GM12878 (cell line): ENCODE data around the gene PDGFB. TPM values are rescaled to one million over a fixed set of nuclear protein-coding genes. Genes with fewer than 3 reads are reported as not detected.

Source experiments
- ATAC-seq: fragments of 200-7000 bp; cut with Tn5 transposase; 3 replicates; pipeline ENCODE4 v1.9.1; 2020; ENCODE audit warnings: mild to moderate bottlenecking, moderate library complexity
- BruUV-seq: library from RNA; stranded (reverse); fragments of 400-500 nt; replicated peaks from 2 replicates; lab custom pipeline; 2021; lab: Mats Ljungman, UMichigan
- CTCF ChIA-PET: fragments of 300-600 bp; sonication (Branson Sonifier 250); formaldehyde crosslinking; extraction: SDS; loops from one replicate; lab custom pipeline; 2021; ENCODE audit warnings: inconsistent platforms; lab: Yijun Ruan, JAX
- POLR2A ChIA-PET: fragments of 350-600 bp; formaldehyde crosslinking; extraction: SDS; loops from one replicate; lab custom pipeline; 2021; ENCODE audit warnings: inconsistent platforms; lab: Charles Lee
- RAD21 ChIA-PET: fragments of 300-600 bp; sonication (Branson Sonifier 250); formaldehyde crosslinking; loops from one replicate; lab custom pipeline; 2023; ENCODE audit warnings: antibody characterized with exemption; ENCODE audit not compliant: unreplicated experiment; lab: Charles Lee
- SMC1A ChIA-PET: fragments of 300-600 bp; sonication (Branson Sonifier 250); formaldehyde crosslinking; loops from one replicate; lab custom pipeline; 2023; ENCODE audit not compliant: unreplicated experiment, uncharacterized antibody; lab: Charles Lee
- DNase-seq: peaks from one replicate; pipeline ENCODE4 v3.0.0-alpha.2; 2011; ENCODE audit warnings: low read depth, low spot score
- FAIRE-seq: peaks from 3 replicates; lab custom pipeline; 2011; peaks lifted over from hg19 to GRCh38; lab: Jason Lieb, UNC
- H2AFZ ChIP-seq: 2 replicates; pipeline ENCODE4 v1.6.0; 2011; ENCODE audit warnings: low read depth, low read length, control low read depth; ENCODE audit not compliant: control insufficient read depth
- H3K27ac ChIP-seq: 2 replicates; pipeline ENCODE4 v1.5.1; 2011; ENCODE audit warnings: control low read depth; ENCODE audit not compliant: control insufficient read depth, insufficient read depth
- H3K27me3 ChIP-seq, 2 experiments: replicated peaks in 1 of 2; 2 replicates each; pipeline versions ENCODE4 v1.6.0 to v1.6.1; 2011; ENCODE audit warnings: low read length in 1 of 2; ENCODE audit not compliant: control insufficient read depth in 2 of 2, insufficient read depth in 2 of 2
- H3K36me3 ChIP-seq, 2 experiments: 2 replicates each; pipeline ENCODE4 v1.5.1; 2011; ENCODE audit warnings: low read length in 1 of 2; ENCODE audit not compliant: control insufficient read depth in 2 of 2, insufficient read depth in 2 of 2
- H3K4me1 ChIP-seq: 2 replicates; pipeline ENCODE4 v1.6.1; 2011; ENCODE audit warnings: mild to moderate bottlenecking, low read length, moderate library complexity, mixed read lengths; ENCODE audit not compliant: control insufficient read depth, insufficient read depth
- H3K4me2 ChIP-seq: 2 replicates; pipeline ENCODE4 v1.6.0; 2011; ENCODE audit warnings: control low read depth; ENCODE audit not compliant: control insufficient read depth, insufficient read depth
- H3K4me3 ChIP-seq: fragments of 200-600 bp; sonication (generic); 2 replicates; pipeline ENCODE4 v1.5.1; 2016
- H3K79me2 ChIP-seq: 2 replicates; pipeline ENCODE4 v1.6.0; 2011; ENCODE audit warnings: low read length; ENCODE audit not compliant: control insufficient read depth, insufficient read depth
- H3K9ac ChIP-seq: 2 replicates; pipeline ENCODE4 v1.8.0; 2011; ENCODE audit warnings: low read length, control low read depth, mixed read lengths; ENCODE audit not compliant: control insufficient read depth, insufficient read depth
- H3K9me3 ChIP-seq: replicated peaks from 3 replicates; pipeline ENCODE4 v1.5.1; 2011; ENCODE audit warnings: mild to moderate bottlenecking, low read length; ENCODE audit not compliant: control insufficient read depth, insufficient read depth
- H4K20me1 ChIP-seq: 2 replicates; pipeline ENCODE4 v1.6.0; 2011; ENCODE audit not compliant: control insufficient read depth, insufficient read depth
- EZH2 ChIP-seq: IDR thresholded peaks from 2 replicates; pipeline ENCODE4 v1.6.1; 2012; ENCODE audit warnings: low read depth, mild to moderate bottlenecking, control low read depth, inconsistent platforms, low read length, borderline replicate concordance; ENCODE audit not compliant: control insufficient read depth
- RCOR1 ChIP-seq: conservative IDR thresholded peaks from 2 replicates; pipeline ENCODE4 v1.6.1; 2012; ENCODE audit warnings: low read depth, low read length, improper control_type of control experiment
- TCF7 ChIP-seq: IDR thresholded peaks from 2 replicates; pipeline ENCODE4 v1.6.1; 2014; ENCODE audit warnings: antibody characterized with exemption, borderline replicate concordance
- WGBS: methylation state at CpG from one replicate; pipeline ENCODE4 v1.1.6; 2016; ENCODE audit warnings: low lambda C conversion rate; ENCODE audit not compliant: insufficient replicate concordance, insufficient coverage; ENCODE audit errors: missing lambda C conversion rate; 5-methylcytosine and 5-hydroxymethylcytosine counted together
- in situ Hi-C: fragments of 300-500 bp; cut with MboI; formaldehyde crosslinking; loops from 9 replicates; pipeline ENCODE4 v1.14.3; 2018; ENCODE audit warnings: mixed read lengths
- intact Hi-C: fragments of 100-400 bp; cut with micrococcal nuclease; formaldehyde crosslinking; loops from one replicate; pipeline ENCODE4 v1.14.2; 2022; ENCODE audit not compliant: unreplicated experiment
- polyA plus RNA-seq, 11 experiments: library from polyadenylated mRNA; depleted of rRNA in 4 of 11; unstranded in 6 of 11; stranded (reverse) in 5 of 11; fragments of >200 nt; fragmentation: Nextera tagmentation in 4 of 11; fragmentation: Illumina TruSeq in 1 of 11; extraction: Ambion mirVana in 4 of 11; extraction: Trizol in 1 of 11; gene quantifications; 1 replicate in 1 of 11; 2 replicates in 10 of 11; pipeline versions ENCODE4 v1.2.1 to v1.2.3, GENCODE V29; 2011 to 2016; ENCODE audit warnings: inconsistent platforms in 2 of 11, missing spikeins in 2 of 11, low read depth in 1 of 11
- total RNA-seq, 4 experiments: library from RNA; depleted of rRNA in 3 of 4; stranded (reverse); fragments of >200 nt in 3 of 4; fragmentation: Illumina TruSeq in 1 of 4; extraction: Trizol in 1 of 4; gene quantifications; 2 replicates each; pipeline versions ENCODE4 v1.2.1 to v1.2.3, GENCODE V29; 2013 to 2021
- TF ChIP-seq, protein P1 (sequence below): IDR thresholded peaks from 2 replicates; pipeline ENCODE4 v1.6.1; 2011; ENCODE audit warnings: borderline replicate concordance, low read depth, mild to moderate bottlenecking, moderate library complexity, mixed read lengths, low read length; ENCODE audit not compliant: insufficient read depth; ENCODE audit errors: extremely low read length
- TF ChIP-seq, protein P2 (sequence below): fragments of 450-650 bp; IDR thresholded peaks from 2 replicates; pipeline ENCODE4 v1.6.1; 2016; ENCODE audit warnings: mild to moderate bottlenecking, moderate library complexity, borderline replicate concordance
- TF ChIP-seq, protein P3 (sequence below): IDR thresholded peaks from 2 replicates; pipeline ENCODE4 v1.6.1; 2011; ENCODE audit warnings: low read depth, low read length, improper control_type of control experiment, borderline replicate concordance

The PDGFB gene
- total and polyA plus RNA-seq, 10 of the 15 experiments (the other 5 are each of a cell fraction or from before 2014, with no cell fraction given): 0.13 to 1.1 (median 0.56) TPM; not detected in 1

DNA sequence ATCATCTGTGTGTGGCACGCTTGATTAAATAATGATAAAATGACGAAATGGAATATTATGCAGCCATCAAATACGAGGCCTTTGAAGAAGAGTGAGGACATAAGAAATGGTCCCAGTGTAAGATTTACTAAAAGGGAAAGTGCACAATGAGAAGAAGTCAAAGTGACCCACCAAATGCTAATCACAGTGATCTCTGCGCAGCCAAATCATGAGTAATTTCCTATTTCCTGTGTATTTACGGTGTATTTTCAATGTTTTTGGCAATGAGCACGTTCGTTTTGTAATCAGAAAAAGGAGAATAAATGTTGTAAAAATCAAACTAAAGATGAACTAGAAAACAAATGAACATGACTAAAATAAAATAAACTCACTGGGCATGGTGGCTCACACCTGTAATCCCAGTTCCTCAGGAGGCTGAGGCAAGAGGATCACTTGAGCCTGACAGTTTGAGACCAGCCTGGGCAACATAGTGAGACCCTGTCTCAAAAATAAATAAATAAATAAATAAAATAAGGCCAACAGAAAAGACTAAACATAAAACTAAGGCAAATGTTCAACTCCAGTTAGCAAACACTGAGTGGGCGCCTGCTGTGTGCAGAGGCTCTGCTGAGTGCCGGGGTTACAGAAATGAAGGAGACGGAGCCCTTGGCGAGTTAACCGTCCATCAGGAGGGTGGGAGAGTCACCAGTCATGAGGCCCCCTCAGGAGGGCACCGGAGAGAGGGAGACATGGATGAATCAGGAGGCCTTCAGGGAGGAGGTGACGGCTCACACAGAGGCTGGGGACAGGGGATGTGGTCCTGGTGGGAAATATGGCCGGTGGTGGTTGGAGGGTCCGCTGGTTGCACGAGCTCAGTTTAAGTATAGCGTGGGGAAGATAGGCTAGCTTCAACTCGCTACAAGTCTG lies 66.3 kb downstream of the PDGFB start (continued):
- TF ChIP-seq EZH2: no peak
- TF ChIP-seq, all 136 proteins: peak for 0

DNA sequence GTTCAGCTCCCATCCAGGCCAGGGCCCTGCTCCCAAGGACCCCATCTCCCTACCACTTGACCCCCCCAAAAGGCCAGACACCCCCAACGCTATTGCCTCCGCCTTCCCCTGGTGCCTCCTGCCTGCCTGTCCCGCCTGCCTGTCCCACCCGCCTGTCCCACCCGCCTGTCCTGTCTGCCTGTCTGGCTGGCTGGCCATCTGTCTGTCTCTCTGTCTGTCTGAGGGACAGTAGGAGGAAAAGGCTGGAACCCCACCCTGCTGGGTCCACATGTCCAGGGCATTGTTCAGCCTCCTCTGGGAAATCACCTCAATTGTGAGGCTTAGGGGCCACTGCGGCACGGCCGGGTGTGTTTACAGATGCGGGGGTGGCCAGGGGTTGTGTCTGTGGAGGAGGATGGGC lies 67.0 kb downstream of the PDGFB start:
- peaks cover 4% of the 10 kb centered on the region for H3K4me1 ChIP-seq
- no peak overlapping the region for H3K9ac ChIP-seq
- ChIA-PET SMC1A (no interaction called here), RAD21 (no interaction called here), CTCF (no interaction called here), POLR2A (no interaction called here)
- in situ Hi-C loops (no loop called here), intact Hi-C loops (no loop called here)
- TF ChIP-seq, protein P1, sequence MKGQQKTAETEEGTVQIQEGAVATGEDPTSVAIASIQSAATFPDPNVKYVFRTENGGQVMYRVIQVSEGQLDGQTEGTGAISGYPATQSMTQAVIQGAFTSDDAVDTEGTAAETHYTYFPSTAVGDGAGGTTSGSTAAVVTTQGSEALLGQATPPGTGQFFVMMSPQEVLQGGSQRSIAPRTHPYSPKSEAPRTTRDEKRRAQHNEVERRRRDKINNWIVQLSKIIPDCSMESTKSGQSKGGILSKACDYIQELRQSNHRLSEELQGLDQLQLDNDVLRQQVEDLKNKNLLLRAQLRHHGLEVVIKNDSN: no peak
- DNase-seq: no peak
- no peak for ATAC-seq
- no peak overlapping the region for H3K4me3 ChIP-seq
- no peak for FAIRE-seq
- no peak overlapping the region for H3K4me2 ChIP-seq
- H3K27ac ChIP-seq: no peak overlapping the region
- no peaks in the 10 kb centered on the region for H3K79me2 ChIP-seq
- no peaks in the 10 kb centered on the region for H4K20me1 ChIP-seq
- no peak overlapping the region for H2AFZ ChIP-seq
- no peaks in the 10 kb centered on the region for H3K36me3 ChIP-seq
- WGBS: 87% methylated on average over 9 of the region's 9 CpGs
- no peaks in the 10 kb centered on the region for H3K27me3 ChIP-seq
- H3K9me3 ChIP-seq: no peaks in the 10 kb centered on the region; the same call in 2 of the 3 replicates
- no TSS peak for BruUV-seq

DNA sequence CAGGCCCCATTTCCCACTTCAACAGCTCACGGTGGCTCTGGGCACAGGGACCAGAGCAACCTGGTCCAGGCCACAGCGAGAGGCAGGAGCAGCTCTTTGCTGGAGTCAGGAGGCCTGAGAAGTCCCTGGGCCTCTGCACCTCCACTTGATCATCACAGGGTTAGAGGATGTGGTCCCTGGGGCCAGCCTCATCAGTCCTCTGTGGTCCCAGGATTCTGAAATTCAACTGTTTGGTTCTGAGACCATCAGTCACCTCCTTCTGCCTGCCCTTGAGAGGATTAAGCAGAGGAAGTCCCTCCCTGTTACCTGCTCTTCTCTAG lies 67.4 kb downstream of the PDGFB start:
- Histone ChIP-seq H4K20me1 (no peaks in the 10 kb centered on the region), H3K4me3 (no peak overlapping the region), H3K4me1 (peaks cover 4% of the 10 kb centered on the region), H2AFZ (no peak overlapping the region), H3K9me3 (no peaks in the 10 kb centered on the region; the same call in 2 of the 3 replicates), H3K36me3 (no peaks in the 10 kb centered on the region), H3K27ac (no peak overlapping the region), H3K9ac (no peak overlapping the region), H3K79me2 (no peaks in the 10 kb centered on the region), H3K4me2 (no peak overlapping the region), H3K27me3 (no peaks in the 10 kb centered on the region)
- TF ChIP-seq TCF7 (no peak), RCOR1 (no peak)
- TF ChIP-seq, protein P2, sequence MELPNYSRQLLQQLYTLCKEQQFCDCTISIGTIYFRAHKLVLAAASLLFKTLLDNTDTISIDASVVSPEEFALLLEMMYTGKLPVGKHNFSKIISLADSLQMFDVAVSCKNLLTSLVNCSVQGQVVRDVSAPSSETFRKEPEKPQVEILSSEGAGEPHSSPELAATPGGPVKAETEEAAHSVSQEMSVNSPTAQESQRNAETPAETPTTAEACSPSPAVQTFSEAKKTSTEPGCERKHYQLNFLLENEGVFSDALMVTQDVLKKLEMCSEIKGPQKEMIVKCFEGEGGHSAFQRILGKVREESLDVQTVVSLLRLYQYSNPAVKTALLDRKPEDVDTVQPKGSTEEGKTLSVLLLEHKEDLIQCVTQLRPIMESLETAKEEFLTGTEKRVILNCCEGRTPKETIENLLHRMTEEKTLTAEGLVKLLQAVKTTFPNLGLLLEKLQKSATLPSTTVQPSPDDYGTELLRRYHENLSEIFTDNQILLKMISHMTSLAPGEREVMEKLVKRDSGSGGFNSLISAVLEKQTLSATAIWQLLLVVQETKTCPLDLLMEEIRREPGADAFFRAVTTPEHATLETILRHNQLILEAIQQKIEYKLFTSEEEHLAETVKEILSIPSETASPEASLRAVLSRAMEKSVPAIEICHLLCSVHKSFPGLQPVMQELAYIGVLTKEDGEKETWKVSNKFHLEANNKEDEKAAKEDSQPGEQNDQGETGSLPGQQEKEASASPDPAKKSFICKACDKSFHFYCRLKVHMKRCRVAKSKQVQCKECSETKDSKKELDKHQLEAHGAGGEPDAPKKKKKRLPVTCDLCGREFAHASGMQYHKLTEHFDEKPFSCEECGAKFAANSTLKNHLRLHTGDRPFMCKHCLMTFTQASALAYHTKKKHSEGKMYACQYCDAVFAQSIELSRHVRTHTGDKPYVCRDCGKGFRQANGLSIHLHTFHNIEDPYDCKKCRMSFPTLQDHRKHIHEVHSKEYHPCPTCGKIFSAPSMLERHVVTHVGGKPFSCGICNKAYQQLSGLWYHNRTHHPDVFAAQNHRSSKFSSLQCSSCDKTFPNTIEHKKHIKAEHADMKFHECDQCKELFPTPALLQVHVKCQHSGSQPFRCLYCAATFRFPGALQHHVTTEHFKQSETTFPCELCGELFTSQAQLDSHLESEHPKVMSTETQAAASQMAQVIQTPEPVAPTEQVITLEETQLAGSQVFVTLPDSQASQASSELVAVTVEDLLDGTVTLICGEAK: no peak
- TF ChIP-seq, protein P3, sequence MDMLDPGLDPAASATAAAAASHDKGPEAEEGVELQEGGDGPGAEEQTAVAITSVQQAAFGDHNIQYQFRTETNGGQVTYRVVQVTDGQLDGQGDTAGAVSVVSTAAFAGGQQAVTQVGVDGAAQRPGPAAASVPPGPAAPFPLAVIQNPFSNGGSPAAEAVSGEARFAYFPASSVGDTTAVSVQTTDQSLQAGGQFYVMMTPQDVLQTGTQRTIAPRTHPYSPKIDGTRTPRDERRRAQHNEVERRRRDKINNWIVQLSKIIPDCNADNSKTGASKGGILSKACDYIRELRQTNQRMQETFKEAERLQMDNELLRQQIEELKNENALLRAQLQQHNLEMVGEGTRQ: no peak
- WGBS: 69% methylated on average over 2 of the region's 2 CpGs
- CTCF ChIA-PET: no interaction called here
- intact Hi-C loops (no loop called here), in situ Hi-C loops (no loop called here)
- RAD21 ChIA-PET: no interaction called here
- FAIRE-seq (no peak), ATAC-seq (no peak), DNase-seq (no peak)
- no TSS peak for BruUV-seq
- SMC1A ChIA-PET: no interaction called here
- POLR2A ChIA-PET: no interaction called here
